Common myeloid progenitor, CD34-positive (primary cell): ENCODE results near the gene KAT7.

Experiments
- CTCF ChIA-PET: fragments of 350-600 bp; sonication (Branson Sonifier 250); formaldehyde crosslinking; loops from one replicate; lab custom pipeline; 2021; ENCODE audit warnings: antibody characterized with exemption; lab: Charles Lee
- POLR2A ChIA-PET: fragments of 350-600 bp; sonication (Branson Sonifier 250); formaldehyde crosslinking; loops from one replicate; lab custom pipeline; 2021; ENCODE audit warnings: antibody characterized with exemption; lab: Charles Lee
- DNase-seq, 3 donors: peaks; one replicate each; pipeline versions ENCODE4 v3.0.0 to v3.0.0-alpha.2; 2013
- H3K27ac ChIP-seq, 2 experiments: 1 replicate in 1 of 2; 2 replicates in 1 of 2; pipeline ENCODE4 v1.7.0; 2013; ENCODE audit warnings: inconsistent platforms in 2 of 2, low read length in 2 of 2, mild to moderate bottlenecking in 2 of 2, low read depth in 1 of 2, moderate library complexity in 1 of 2; ENCODE audit not compliant: severe bottlenecking in 2 of 2, insufficient read depth in 1 of 2, poor library complexity in 1 of 2
- H3K27me3 ChIP-seq, 5 experiments: replicated peaks in 2 of 5; 1 replicate in 3 of 5; 2 replicates in 2 of 5; pipeline versions ENCODE4 v1.6.1 to v1.7.0; 2013; ENCODE audit warnings: low read length in 4 of 5, mild to moderate bottlenecking in 2 of 5, moderate library complexity in 2 of 5, inconsistent platforms in 1 of 5; ENCODE audit not compliant: insufficient read depth in 5 of 5, control insufficient read depth in 4 of 5
- H3K36me3 ChIP-seq, 4 experiments: 1 replicate in 2 of 4; 2 replicates in 2 of 4; pipeline versions ENCODE4 v1.6.1 to v1.7.0; 2013; ENCODE audit warnings: low read length in 3 of 4, control low read depth in 1 of 4, mild to moderate bottlenecking in 1 of 4; ENCODE audit not compliant: control insufficient read depth in 4 of 4, insufficient read depth in 4 of 4
- H3K4me1 ChIP-seq, 4 experiments: 1 replicate in 3 of 4; 2 replicates in 1 of 4; pipeline versions ENCODE4 v1.6.1 to v1.7.1; 2013; ENCODE audit warnings: low read length in 3 of 4, mild to moderate bottlenecking in 3 of 4, control low read depth in 1 of 4, inconsistent platforms in 1 of 4, moderate library complexity in 1 of 4; ENCODE audit not compliant: control insufficient read depth in 4 of 4, insufficient read depth in 4 of 4; ENCODE audit errors: control extremely low read depth in 1 of 4
- H3K4me3 ChIP-seq, 7 experiments: 1 replicate in 4 of 7; 2 replicates in 3 of 7; pipeline versions ENCODE4 v1.5.1 to v1.7.0; 2013; ENCODE audit warnings: mild to moderate bottlenecking in 7 of 7, low read length in 6 of 7, moderate library complexity in 6 of 7, inconsistent platforms in 2 of 7, low read depth in 2 of 7, control low read depth in 1 of 7; ENCODE audit not compliant: insufficient read depth in 4 of 7, control insufficient read depth in 1 of 7; ENCODE audit errors: extremely low read depth in 1 of 7
- H3K9me3 ChIP-seq, 5 experiments: 1 replicate in 4 of 5; 2 replicates in 1 of 5; pipeline versions ENCODE4 v1.6.1 to v1.7.1; 2013; ENCODE audit warnings: low read length in 4 of 5, mild to moderate bottlenecking in 2 of 5, inconsistent platforms in 1 of 5, low read depth in 1 of 5, moderate library complexity in 1 of 5; ENCODE audit not compliant: control insufficient read depth in 4 of 5, insufficient read depth in 2 of 5; ENCODE audit errors: control extremely low read depth in 1 of 5
- WGBS: methylation state at CpG from one replicate; pipeline ENCODE4 v1.1.5; 2013; ENCODE audit not compliant: insufficient coverage; 5-methylcytosine and 5-hydroxymethylcytosine counted together

KAT7 gene

DNA sequence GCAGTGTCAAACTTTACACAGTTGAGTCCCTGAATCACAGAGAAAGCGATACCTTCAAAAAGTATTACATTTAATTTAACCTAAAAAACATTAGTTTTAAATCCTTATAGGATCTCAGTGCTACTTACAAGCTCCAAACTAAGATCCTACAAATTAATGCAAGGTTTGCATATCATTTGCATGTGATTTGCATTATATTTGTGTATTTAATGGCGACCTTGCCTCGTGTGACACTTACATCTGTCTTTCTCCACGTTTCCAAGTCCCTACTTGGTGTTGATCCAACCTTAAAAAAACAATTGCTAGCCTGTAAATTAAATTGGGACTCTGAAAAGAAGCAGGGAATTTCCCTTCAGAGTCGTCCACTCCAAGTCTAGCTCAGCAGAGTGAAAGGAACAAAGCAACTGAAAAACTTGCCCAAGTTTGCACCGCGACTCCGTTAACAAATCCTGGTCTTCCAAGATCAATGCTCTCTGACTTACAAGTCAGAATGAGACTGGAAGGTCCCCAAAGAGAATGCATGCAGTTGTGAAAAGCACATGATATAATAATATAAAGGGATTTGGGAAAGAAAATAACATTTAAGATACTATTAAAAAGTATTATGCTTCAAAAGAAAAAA is 23.8 kb upstream of the KAT7 start:
- no peak for DNase-seq
- POLR2A ChIA-PET = interaction anchor here (0.6 to 13.5 kb wide), 13 partner anchors 9 to 56 kb away, joined by 3 to 201 read pairs (median 8); partner anchors contain the start of genes KAT7 and SLC35B1
- Histone ChIP-seq H3K27me3 (no peaks in the 10 kb centered on the region), H3K9me3 (no peaks in the 10 kb centered on the region), H3K27ac (peak overlapping the region in 1 of 2 experiments; percentile 52), H3K4me1 (peaks cover 23 to 40% (median 36%) of the 10 kb centered on the region in 4 experiments), H3K36me3 (peaks cover 3 to 20% (median 10%) of the 10 kb centered on the region in 4 experiments), H3K4me3 (peak overlapping the region in 6 of 7 experiments; percentile 30 to 77 (median 58))
- WGBS = 59% methylated on average over 2 of the region's 8 CpGs
- CTCF ChIA-PET = interaction anchor here (0.6 to 10.7 kb wide), 11 partner anchors 9 to 81 kb away, joined by 3 to 73 read pairs (median 4); no protein-coding TSS in a partner anchor

GRCh38 chr17:49766918-49767530 is 21.5 kb upstream of the KAT7 start:
- 93% methylated on average over 3 of the region's 3 CpGs for WGBS
- CTCF ChIA-PET = interaction anchor here (0.9 to 4.7 kb wide), 6 partner anchors 9 to 85 kb away, joined by 3 to 24 read pairs (median 4); no protein-coding TSS in a partner anchor

GRCh38 chr17:49775546-49776260 is 12.8 kb upstream of the KAT7 start:
- DNase-seq = no peak
- no peaks in the 10 kb centered on the region for H3K36me3 ChIP-seq
- H3K4me3 ChIP-seq = no peak overlapping the region
- POLR2A ChIA-PET = interaction anchor here (0.9 to 2.8 kb wide), 3 partner anchors 12 kb away, joined by 3 to 8 read pairs (median 7); partner anchors contain the start of genes FAM117A and KAT7
- H3K9me3 ChIP-seq = no peaks in the 10 kb centered on the region
- H3K4me1 ChIP-seq = peaks cover 0 to 26% (median 14%) of the 10 kb centered on the region in 4 experiments
- H3K27me3 ChIP-seq = no peaks in the 10 kb centered on the region
- CTCF ChIA-PET = interaction anchor here (1.2 to 2.7 kb wide), 4 partner anchors 9 to 67 kb away, joined by 4 to 18 read pairs (median 6); partner anchors contain the start of genes KAT7 and SLC35B1
- WGBS = 88% methylated on average over 6 of the region's 8 CpGs
- H3K27ac ChIP-seq = no peak overlapping the region

More at GRCh38 chr17:49766918-49767530, 21.5 kb upstream of the KAT7 start:
- Histone ChIP-seq H3K4me3 (no peak overlapping the region), H3K4me1 (peaks cover 10 to 19% (median 15%) of the 10 kb centered on the region in 4 experiments), H3K27me3 (no peaks in the 10 kb centered on the region), H3K9me3 (no peaks in the 10 kb centered on the region), H3K36me3 (peaks cover 0 to 11% (median 2%) of the 10 kb centered on the region in 4 experiments), H3K27ac (no peak overlapping the region)
- no peak for DNase-seq
- POLR2A ChIA-PET = no interaction called here

DNA sequence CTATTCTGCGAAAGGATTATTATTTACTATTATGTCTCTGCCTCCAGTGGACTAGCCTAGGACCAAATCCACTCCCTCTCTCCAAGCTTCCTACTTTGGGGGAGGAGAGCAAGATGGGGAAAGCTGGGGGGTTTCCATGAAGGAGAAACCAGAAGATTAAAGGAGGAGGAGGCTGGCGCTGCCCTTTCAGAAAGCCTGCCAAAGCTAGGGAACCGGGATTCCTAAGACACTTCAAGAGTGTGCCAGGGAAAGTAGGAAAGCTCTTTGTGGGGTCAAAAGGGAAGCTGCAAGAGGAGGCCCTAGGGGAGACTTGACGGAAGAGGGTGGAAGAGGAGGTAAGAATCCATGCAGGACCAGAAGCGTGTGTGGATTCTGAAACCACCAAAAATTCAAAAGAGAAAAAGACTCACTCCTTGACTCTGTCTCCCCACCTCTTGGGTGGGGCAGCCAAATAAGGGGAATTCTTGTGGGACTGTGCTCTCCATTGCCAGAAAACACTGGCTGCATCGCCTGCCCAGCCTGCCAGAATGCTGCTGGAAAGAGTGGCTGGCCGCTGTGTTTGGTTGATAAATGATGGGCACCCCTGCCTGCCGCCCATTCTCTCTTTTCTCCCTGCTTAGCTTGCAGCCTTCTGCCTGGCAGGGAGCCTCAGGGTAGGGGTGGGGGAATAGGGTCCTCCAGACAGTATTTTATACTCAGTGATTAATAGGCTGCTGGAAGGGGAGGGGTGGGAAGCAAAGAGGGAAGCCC is 11.8 kb upstream of the KAT7 start:
- CTCF ChIA-PET = interaction anchor here (0.5 to 3.5 kb wide), 7 partner anchors 10 to 220 kb away, joined by 3 to 24 read pairs (median 3); partner anchors contain the start of genes KAT7 and SLC35B1

GRCh38 chr17:49777563-49777962 is 10.9 kb upstream of the KAT7 start:
- CTCF ChIA-PET = interaction anchor here (0.8 to 3.5 kb wide), 6 partner anchors 9 to 73 kb away, joined by 3 to 24 read pairs (median 10); partner anchors contain the start of genes FAM117A, KAT7 and SLC35B1
- WGBS = 94% methylated on average over 2 of the region's 2 CpGs
- POLR2A ChIA-PET = interaction anchor here (1.8 to 2.8 kb wide), 2 partner anchors 10 to 13 kb away, joined by 7 to 8 read pairs; partner anchors contain the start of genes FAM117A and KAT7
- H3K27ac ChIP-seq = no peak overlapping the region
- H3K9me3 ChIP-seq = no peaks in the 10 kb centered on the region
- DNase-seq = no peak
- H3K36me3 ChIP-seq = no peaks in the 10 kb centered on the region
- no peak overlapping the region for H3K4me3 ChIP-seq
- H3K4me1 ChIP-seq = peaks cover 0 to 29% (median 14%) of the 10 kb centered on the region in 4 experiments
- H3K27me3 ChIP-seq = no peaks in the 10 kb centered on the region

More for the DNA sequence above, 11.8 kb upstream of the KAT7 start:
- H3K27me3 ChIP-seq = no peaks in the 10 kb centered on the region
- no peak overlapping the region for H3K27ac ChIP-seq
- peaks cover 0 to 29% (median 14%) of the 10 kb centered on the region in 4 experiments for H3K4me1 ChIP-seq
- no peak overlapping the region for H3K4me3 ChIP-seq
- H3K36me3 ChIP-seq = no peaks in the 10 kb centered on the region
- no peaks in the 10 kb centered on the region for H3K9me3 ChIP-seq
- DNase-seq = no peak
- POLR2A ChIA-PET = interaction anchor here (0.7 to 2.8 kb wide), 3 partner anchors 11 to 31 kb away, joined by 4 to 8 read pairs (median 7); partner anchors contain the start of genes FAM117A and KAT7
- WGBS = 95% methylated on average over 4 of the region's 8 CpGs

GRCh38 chr17:49779156-49779738 is 9.2 kb upstream of the KAT7 start:
- Histone ChIP-seq H3K27me3 (no peaks in the 10 kb centered on the region), H3K9me3 (no peaks in the 10 kb centered on the region), H3K4me3 (no peak overlapping the region), H3K4me1 (peaks cover 0 to 46% (median 17%) of the 10 kb centered on the region in 4 experiments), H3K27ac (no peak overlapping the region), H3K36me3 (no peaks in the 10 kb centered on the region)
- ChIA-PET POLR2A (interaction anchor here (0.7 to 0.9 kb wide), 2 partner anchors 15 to 16 kb away, joined by 3 read pairs; partner anchors contain the start of gene FAM117A), CTCF (interaction anchor here (0.6 to 3.5 kb wide), 14 partner anchors 13 to 860 kb away, joined by 3 to 24 read pairs (median 4); partner anchors contain the start of genes FAM117A and SLC35B1)
- no peak for DNase-seq
- 100% methylated on average over 2 of the region's 2 CpGs for WGBS
